Fibroblast of gingiva (primary cell): ENCODE measurements around the gene MYBBP1A.
A peak's percentile ranks its signal among the peaks of the same experiment; 100 is the strongest.

ENCODE experiments used
- DNase-seq: peaks from one replicate; pipeline ENCODE4 v3.0.0-alpha.2; 2011; ENCODE audit warnings: low read depth

MYBBP1A gene

DNA sequence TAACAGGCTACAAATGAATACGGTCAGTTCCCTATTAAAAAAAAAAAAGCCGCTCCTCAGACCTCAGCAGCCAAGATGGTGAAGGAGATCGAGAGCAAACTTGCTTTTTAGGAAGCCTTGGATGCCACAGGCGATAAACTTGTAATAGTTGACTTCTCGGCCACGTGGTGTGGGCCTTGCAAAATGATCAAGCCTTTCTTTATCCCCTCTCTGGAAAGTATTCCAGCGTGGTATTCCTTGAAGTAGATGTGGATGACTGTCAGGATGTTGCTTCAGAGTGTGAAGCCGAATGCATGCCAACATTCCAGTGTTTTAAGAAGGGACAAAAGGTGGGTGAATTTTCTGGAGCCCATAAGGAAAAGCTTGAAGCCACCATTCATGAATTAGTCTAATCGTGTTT lies 16.9 kb upstream of the MYBBP1A start:
- DNase-seq: no peak

DNA sequence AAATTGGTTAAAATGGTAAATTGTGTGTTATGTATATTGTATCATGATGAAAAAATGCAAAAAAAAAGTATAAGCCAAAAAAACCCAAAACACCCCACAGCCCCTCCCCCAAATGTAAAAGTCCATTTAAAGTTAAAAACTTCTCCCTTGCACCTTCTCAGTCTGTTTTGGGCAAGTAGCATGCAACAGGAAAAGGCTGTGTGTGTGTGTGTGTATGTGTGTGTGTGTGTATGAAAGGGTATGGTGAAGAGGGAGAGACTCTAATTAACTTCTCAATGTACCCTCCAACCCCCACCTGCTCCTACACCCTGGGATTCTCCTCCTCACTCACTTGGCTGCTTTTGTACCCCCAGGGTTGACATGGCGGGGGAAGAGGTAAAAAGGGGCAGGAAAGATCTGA lies 14.4 kb upstream of the MYBBP1A start:
- no peak for DNase-seq

DNA sequence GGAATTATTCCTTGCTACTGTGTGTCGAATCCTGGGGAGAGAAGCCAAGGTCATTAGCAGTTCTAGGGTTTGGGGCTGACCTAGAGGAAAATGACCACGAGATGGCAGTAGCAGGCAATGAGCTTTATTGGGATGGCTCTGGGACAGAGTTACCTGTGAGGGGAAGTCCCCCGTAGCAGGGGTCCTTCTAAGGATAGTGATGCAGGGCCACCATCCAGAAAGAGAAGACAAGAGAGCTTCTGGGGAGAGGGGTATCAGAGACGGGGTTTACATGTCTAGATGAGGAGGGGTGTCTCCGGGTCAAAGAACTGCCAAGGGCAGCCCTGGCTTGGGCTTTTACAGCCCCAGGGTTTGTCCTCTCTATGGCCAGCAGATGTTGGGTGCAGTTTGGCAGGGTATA lies 11.6 kb upstream of the MYBBP1A start:
- peak; percentile 17 for DNase-seq

DNA sequence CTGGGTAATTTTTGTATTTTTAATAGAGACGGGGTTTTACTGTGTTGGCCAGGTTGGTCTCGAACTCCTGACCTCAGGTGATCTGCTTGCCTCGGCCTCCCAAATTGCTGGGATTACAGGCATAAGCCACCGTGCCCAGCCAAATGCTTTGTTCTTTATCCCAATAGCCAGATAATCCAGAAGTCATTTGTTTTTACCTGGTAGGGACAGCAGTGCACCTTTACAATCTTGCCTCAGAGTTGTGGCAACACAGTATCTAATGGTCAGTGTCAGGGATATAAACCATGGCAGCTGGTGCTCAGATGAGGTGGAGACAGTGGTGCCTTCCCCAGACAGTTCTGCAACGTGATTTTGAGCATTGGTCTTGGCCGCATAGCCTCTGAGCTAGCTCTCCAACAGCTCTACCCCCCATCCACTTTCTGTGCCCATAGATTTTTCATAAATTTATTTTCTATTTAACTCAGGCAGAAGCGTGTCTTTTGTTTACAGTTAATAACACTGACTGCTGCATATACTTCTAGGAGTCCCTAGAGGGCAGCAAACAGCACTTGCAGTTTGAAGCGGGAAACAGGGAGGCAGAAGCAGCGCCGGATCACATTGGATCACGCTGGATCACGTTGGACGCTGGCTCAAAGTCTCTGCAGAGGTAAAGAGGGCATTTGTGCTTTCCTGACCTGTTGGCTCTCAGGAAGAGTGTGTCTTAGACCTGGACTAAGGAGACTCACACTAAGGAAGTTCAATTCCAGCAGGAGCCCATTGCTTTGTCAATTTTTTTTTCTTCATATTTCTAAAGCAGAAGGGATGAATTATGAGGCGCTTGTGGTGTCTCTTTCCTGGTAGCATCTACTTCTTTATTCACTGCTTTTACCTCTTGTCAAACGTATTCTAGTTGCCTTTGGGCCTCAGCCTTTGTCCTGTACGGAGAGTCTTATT lies 10.3 kb upstream of the MYBBP1A start:
- peak; percentile 62 for DNase-seq

DNA sequence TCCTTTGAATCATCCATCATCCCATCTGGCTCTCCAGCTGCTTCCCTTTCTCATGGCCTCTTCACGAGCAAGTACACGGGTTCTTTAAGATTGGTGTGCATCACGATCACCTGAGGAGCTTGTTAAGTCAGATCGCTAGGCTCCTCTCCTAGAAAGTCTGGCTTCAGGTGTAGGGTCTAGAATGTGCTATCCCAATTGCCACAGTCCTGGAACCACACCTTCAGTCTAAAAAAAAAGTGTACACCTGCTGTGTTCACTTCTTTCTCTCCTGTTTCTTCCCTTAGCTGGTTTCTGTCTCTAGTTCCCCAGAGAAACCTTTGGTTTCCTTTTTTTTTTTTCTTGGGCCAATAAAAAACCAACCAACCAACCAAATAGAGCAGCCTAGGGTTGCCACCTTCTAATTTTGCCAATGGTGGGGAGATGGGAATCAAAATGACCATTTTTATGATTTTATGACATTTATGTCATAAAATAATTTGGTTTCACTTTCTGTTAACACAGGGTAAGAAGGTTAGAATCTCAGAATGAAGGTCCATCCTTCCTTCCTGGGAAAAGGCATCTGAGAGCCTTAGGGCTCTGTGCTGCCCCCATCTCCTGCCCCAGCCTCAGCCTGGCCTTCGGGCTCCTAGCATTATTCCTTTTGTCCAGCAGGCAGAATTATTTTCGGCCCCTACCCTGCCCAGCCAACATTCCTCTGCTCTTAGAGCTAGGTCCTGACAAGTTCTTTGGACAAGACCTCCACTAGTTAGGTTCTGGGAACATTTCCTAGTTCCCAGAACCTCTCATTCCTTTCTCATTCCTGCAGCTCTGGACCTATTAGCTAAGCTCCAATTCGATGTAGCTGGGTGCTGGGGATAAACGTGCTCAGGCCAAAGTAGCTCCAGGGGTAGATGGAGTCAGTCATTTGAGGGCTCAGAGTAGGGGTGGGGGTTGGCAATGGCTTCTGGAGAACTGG lies 7.1 kb upstream of the MYBBP1A start:
- no peak for DNase-seq

DNA sequence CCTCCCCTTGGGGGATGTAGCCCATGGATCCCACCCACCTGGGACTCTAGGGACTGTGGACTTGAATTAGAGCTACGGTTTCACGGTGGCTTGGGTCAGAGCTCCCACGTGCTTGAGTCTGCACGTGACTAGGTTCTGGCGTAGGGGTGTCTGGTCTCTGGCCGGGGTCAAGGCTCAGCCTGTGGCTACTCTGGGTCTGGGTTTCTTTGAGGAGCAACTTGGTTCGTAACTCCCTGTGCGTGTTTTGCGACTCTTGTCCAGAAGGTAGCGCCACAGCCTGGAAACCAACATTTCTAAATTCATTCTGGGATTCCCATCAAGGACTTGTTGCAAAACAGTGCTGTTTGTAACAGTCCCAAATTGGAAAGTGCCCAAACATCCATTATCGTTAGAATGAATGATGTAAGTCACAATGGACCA lies 5.7 kb upstream of the MYBBP1A start:
- peak; percentile 33 for DNase-seq

DNA sequence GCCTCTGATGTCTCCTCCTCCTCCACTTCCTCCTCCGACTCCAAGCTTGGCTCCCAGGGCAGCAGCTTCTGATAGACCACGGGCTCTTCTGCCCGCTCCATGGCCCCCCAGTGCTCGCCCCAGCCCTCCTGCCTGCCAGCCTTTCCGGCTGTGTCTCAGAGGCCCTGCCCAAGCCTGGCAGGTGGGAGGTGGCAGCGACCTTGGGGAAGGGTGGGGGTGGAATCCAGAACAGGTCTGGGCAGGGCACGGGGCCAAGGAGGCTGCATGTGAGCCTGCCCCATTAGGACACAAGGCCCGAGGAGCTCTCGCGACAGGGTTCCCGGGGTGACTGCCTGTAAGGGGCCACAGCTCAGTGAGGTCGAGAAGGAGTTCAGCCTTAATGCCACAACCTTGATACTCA lies 5.2 kb upstream of the MYBBP1A start, which contains the start of gene GGT6:
TSS of gene GGT6 (minus strand) at position 157 of the 400 bp plus-strand sequence. CDS start at position 101, 56 bp downstream.
- DNase-seq: no peak

DNA sequence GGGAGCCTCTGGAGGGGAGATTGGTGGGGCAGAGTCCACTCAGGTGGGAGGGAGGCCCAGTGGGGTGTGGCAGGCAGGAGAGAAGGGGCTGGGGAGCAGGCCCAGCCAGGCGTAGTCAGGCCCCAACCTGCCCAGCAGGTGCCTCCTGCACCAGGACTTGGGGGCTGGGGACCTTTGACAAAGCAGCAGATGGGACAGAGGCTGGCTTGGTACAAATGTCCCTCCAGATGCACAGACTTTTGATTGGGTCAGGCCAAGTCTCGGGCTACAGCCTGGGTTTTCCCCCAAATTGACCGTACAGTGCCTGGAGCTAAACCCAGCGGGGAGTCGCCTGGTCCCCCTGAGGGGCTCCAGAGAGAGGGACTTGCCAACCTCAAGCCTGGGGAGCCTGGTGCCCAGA lies 4.8 kb upstream of the MYBBP1A start:
- DNase-seq: no peak

DNA sequence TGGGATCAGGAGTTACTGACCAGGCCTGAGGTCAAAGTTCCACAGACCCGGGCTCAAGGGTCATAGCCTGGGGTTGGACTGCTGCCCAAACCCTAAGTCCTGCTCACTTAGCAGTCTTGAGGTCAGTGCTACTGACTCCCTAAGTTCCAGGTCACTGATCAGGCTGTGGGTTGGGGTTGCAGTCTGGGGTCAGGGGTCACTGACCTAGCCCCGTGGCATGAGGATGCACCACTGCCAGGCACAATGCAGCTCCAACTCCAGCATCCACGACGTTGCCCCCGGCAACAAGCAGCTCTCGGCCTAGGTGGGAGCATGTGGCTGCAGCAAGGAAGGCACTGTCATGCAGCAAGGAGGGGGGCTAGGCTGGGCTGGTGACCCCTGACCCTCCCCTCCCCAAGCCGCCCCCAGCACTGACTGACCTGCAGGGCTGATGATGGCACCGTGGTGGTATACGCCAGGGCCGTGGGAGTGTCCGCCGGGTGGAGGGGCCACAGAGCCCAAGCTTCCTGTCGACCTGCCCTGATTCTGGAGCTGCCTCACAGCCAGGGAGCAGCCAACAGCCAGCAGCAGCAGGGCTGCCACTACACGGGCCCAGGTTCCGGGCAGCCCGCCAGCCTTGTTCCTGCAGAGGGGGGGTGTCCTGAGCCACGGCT lies 4.1 kb upstream of the MYBBP1A start:
- DNase-seq: no peak

DNA sequence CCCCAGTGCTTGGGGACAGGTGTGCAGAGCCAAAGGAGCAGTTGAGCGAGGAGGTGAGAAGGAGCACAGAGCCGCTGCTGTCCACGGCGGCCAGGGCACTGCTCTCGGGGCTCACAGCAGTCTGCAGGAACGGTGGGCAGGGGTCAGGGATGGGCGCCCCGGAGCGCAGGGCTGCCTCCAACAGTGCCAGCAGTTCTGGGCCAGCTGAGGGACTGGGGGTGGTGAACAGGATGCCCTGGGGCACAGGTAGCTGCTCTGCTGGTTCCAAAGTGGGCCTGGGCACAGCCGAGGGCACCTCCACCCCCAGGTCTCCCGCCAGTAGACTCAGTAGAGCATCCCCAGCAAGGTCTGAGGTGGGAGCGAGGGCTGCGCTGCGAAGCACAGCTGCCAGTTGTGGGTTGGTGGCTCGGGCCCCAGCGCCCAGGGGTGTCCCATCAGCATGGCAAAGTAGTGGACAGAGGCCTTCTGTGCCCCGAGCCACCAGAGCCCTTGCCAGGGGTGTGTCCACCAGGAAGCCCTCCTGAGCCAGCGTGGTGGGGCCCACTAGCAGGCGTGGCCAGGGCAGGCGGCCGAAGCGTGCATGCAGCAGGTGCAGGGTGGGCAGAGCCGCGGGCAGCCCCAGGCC lies 3.3 kb upstream of the MYBBP1A start:
- DNase-seq: no peak

- no peak for DNase-seq
Observed at GRCh38 chr17:4557626-4558346, 2.6 kb upstream of the MYBBP1A start.

DNA sequence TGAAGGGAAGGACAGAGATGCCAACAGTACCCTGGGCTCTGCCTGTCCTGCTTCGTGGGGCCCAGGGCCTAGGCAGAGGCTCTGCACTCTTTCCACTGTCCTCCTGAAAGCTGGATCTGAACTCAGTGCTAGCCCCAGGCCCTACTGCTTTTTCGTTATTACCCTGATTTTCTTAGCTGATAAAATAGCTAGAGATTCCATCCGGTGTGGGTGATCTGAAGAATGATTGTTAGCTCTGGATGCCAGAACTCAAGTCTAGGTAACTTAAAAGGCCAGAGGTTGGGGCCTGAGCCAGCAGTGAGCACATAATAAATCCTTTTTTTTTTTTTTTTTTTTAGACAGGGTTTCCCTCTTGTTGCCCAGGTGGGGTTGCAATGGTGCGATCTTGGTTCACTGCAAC lies 1.8 kb upstream of the MYBBP1A start:
- no peak for DNase-seq

DNA sequence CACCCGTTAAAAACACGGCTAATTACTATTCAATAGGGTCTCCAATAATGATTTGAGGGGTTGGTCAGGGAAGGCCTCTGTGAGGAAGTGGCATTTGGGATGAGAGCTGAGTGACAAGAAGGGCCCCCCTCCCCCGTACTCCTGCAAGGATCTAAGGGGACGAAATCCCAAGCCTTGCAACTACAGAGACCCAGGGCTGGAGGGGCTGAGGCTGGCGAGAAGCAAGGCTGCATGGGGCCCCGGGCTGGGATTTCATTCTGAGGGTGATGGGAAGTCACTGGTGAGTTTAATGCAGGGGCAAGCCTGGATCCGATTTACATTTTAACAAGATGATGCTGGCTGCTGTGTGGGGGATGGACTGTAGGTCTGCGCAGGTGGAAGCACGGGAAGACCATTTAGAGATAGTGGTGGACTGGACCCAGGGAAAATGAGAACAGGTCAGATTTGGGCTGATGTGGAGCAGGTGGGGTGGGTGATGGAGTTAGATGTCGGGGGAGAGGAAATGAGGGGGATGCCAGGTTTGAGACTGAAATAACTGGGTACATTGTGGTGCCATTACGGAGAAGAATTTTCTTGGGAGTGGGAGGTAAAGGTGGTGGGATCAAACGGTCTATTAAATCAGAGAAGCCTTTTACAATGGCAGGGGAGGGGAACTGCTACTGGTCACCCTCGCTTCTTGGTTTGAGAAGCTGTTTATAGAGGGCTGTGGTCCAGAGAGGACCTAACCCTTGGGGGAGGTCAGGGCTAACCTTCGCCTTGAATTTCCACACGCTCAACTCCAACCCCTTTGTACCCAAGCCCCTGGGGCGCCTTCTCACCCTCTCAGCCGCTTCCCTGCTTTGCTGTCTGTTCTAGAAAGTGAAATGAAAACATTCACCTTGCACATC lies 932 bp upstream of the MYBBP1A start:
- DNase-seq: no peak

- no peak for DNase-seq
Observed at GRCh38 chr17:4554441-4554996, 665 bp downstream of the MYBBP1A start.

DNA sequence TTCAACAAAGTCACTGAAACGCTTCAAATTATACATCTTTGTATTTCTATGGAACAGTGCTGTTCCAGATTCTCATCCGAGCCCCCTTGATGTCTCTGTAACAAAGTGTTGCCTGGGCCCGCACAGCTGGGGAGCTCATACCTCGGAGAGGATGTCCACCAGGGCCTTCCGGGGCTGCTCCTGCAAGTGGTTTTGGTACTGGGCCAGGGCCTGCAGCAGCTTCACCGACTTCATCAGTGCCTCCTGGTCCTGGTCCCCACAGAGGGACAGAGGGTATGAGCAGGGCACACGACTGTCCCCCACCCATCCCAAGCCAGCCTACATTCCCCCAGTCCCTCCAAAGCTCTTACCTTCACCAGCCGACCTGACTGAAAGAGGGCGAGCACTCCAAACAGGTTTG lies 1.5 kb downstream of the MYBBP1A start:
- DNase-seq: no peak

DNA sequence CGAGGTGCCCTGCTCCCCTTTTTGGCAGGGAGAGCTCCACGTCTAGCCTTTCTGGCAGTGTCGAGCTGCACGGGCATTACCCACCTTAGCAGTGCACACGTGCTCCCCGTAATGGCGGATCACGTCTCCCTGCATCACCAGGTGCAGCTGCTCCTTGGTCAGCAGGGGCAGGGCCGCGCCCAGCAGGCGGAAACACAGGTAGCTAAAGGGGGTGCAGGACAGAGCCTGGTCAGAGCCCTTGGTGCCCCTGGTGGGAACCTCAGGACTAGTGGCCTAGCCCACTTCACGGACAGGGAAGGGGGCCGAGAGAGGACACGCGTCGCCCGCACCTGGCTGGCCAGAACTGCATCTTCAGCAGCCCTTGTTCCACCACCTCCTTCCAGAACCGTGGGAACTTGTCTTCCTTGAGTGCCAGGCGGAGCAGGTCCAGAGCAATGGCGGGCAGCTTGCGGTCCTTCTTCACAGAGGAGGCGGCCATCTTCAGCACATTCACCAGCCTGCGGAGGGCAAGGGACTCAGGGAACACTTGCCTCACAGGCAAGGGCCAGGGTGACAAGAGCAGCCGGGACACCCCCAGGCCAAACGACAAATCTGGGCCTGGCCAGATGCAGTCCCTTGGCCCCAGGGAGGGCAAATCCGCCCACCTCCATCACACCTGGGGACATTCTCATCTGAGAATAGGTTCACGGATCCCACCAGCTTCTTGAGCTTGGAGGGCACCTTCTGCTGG lies 3.2 kb downstream of the MYBBP1A start:
- no peak for DNase-seq

GRCh38 chr17:4551141-4551540 lies 4.0 kb downstream of the MYBBP1A start:
- no peak for DNase-seq

GRCh38 chr17:4550534-4551039 lies 4.6 kb downstream of the MYBBP1A start:
- DNase-seq: no peak
